ENCODE measurements around the gene ZBTB16.
A peak's percentile ranks its signal among the peaks of the same experiment; 100 is the strongest.

Gene ZBTB16, protein sequence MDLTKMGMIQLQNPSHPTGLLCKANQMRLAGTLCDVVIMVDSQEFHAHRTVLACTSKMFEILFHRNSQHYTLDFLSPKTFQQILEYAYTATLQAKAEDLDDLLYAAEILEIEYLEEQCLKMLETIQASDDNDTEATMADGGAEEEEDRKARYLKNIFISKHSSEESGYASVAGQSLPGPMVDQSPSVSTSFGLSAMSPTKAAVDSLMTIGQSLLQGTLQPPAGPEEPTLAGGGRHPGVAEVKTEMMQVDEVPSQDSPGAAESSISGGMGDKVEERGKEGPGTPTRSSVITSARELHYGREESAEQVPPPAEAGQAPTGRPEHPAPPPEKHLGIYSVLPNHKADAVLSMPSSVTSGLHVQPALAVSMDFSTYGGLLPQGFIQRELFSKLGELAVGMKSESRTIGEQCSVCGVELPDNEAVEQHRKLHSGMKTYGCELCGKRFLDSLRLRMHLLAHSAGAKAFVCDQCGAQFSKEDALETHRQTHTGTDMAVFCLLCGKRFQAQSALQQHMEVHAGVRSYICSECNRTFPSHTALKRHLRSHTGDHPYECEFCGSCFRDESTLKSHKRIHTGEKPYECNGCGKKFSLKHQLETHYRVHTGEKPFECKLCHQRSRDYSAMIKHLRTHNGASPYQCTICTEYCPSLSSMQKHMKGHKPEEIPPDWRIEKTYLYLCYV

DNA sequence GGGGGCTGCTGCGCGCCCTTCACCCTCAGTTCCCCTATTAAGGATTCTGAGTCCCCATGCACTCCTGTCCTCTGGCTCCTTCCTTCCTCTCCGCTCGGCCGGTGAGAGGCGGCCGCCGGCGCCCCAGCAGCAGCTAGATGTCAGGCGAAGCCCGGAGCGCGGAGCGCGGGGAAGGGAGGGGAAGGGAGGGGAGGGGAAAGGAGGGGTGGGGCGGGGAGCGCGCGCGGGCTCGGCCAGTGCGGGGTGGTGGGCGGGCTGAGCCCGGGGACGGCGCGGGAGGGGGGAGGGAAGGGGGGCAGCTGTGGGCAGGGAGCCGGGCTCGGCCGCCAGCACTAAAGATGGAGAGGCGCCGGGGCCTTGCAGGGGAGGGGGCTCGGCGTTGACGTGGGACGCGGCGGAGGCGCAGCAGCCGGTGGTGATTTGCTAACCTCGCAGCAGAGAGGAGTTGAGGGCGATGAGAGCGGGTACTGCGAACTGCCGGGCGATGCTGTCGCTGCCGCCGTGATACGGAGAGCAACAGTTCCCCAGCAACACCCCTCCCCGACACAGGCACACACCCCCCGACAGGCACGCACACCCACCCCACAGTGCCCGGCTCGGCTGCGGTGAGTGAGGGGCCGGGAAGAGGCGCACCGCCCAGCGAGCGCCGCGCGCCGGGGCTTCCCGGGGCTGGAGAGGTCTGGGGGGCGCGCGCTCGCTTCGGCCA, at the start of gene ZBTB16:
ZBTB16 (plus strand) TSS at position 434 of the 706 bp plus-strand sequence. CDS start 3,590 bp downstream, outside the sequence.
- no peak for FAIRE-seq

DNA sequence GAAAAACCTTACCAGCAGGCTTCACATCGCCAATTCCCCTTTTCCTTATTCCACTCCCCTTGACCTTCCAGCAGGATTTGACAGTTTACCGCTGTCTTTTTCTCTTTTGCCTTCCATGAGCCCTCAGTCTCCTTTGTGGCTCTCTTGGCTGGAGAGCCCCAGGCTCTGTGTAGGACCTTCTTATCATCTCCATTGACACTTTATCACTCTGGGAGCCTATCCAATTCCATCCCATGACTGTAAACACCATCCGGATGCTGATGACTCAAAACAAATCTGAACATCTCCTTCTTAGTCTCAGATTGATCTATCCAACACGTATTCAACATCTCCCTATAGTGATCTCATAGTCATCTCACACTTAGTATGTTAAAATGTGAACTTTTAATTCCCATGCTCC, 48.6 kb upstream of the ZBTB16 start:
- FAIRE-seq: no peak

DNA sequence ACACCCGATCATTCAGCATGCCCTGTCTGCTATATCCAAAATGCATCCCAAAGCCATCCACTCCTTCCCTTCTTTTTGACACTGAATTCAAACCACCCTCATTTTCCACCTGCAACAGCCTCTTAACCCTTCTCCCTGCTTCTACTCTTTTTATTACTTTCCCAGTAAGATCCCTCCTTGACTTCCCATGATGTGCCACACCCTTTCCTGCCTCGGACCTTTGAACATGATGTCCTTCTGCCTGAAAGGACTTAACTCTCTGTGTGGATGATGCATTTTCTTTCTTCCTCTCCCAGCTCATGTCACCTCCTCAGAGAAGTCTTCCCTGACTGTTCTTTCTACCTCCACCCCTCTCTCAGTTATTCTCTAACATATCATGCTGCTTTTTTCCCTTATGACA, 48.1 kb upstream of the ZBTB16 start:
- FAIRE-seq: no peak

DNA sequence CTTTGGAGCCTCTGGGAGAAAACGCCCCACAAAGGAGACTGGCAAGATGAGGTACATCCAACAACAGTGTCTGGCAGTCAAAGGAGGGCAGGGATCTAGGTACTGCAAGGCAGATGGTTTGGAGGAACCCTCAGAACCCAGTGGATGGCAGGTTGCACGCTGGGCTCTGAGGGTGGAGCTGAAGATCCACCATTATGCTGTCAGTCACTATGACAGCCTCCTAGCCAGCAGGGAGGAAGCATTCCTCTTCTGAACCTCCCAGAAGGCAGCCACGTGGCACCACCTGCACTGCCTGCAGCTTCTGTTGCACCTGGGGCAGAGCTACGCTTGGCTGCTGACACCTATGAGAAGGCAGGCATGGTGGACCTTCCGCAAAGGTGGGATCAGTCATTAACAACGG, 44.4 kb upstream of the ZBTB16 start:
- no peak for FAIRE-seq

DNA sequence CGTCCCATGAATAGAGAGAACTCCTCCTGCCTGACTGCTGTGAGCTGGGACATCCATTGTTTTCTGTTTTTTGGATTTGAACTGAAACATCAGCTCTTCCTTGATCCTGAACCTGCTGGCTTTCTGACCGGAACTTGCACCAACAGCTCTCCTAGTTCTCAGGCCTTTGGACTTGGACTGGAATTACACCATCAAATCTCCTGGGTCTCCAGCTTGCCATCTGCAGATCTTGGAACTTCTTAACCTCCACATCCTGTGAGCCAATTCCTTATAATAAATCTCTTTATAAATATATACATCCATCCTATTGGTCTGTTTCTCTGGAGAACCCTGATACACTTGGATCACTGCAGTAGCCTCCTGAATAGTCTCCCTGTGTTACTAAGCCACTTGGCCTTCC, 42.5 kb upstream of the ZBTB16 start:
- FAIRE-seq: no peak

DNA sequence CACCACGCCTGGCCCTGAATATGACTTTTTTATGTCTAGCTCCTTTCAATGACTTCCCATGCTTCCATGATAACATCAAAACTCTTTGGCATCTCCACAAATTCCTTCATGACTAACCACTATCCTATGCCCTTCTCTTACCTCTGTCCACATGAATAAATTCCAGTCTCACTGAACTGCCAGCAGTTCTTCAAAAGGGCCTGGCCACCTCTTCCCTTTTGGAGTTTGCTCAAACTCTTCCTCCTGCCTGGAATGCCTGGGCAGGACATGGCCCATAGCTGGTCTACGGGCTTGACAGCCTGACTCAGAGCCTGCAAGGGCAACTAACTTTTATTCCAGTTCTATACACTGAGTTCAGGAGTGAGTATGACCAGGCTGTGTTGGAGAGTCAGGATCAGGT, 41.8 kb upstream of the ZBTB16 start:
- no peak for FAIRE-seq

DNA sequence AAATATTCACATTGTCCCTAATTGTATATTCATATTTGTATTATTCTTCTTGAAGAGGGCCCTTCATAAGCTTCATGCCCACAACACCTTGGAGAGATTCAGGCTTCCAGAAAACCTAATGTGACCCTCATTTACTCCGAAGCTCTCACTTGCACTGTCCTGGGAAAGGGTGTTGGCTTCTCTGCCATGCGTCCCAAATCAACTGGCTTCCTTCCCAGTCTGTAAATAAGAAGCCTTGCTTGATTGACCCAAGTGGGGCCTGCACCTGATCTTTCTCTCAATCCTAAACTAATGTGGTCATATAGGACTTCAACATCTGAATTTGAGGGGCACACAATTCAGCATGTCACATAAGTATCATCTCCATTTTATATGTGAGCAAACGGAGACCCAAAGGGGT, 40.5 kb upstream of the ZBTB16 start:
- FAIRE-seq: no peak

DNA sequence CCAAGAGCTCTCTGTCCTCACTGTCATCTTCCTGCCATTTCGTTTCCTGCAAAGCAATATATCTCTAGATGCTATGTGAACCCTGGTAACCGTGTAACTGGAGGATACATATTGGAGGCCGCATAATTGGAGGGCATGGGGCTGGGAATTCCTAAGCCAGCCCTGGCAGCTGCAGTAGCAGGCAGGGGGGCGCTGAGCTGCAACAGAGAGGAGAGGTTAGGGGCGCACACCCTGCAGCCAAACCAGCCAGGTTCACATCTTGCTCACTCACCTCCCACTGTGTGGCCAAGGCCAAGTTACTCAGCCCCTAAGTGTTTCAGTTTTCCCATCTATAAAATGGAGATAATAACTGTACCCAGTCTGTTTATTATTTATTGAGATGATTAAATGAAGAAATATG, 39.9 kb upstream of the ZBTB16 start:
- no peak for FAIRE-seq

DNA sequence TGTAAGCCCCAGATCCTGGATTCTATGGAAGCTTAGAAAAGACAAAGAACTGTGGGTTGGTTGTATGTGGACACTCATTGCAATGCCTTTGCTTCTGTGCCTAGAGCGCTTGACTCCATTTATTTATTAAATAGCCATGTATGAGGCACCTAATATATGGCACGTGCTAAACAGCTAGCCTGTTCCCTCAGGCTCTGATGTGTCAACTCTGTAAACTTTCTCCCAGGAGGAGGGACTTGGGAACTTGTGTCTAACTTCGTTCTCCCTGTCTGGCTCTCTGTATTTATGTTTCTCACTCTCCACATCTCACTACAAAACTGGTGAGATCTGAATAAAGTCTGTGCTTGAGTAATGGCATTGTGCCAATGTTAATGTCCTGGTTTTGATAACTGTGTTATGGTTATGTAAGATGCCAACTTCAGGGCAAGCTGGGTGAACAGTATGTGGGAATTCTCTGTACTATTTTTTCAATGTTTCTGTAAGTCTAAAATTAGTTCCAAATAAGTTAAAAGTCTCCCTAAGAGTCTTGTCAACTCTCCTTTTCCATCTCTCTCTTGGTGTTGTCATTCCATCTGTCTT, 34.1 kb upstream of the ZBTB16 start:
- no peak for FAIRE-seq

DNA sequence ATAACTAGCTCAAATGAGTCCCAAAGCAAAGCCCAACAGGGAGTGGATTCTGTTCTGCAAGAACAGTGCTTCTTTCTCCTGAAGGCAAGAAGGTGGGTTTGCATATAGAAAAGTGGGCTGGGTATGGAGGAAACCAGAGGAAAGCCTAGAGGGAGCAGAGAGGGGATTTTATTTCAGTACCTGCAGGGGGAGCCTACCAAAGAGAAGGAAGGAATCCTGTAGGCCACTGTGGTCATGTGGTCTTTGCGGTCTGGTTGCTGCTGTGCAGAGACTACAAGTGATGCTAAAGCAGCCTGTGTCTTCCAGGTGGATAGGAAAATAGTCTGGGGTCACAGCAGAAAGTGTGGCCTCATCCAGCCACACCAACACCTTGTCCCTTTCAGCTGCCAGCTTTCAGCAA, 33.2 kb upstream of the ZBTB16 start:
- FAIRE-seq: no peak

DNA sequence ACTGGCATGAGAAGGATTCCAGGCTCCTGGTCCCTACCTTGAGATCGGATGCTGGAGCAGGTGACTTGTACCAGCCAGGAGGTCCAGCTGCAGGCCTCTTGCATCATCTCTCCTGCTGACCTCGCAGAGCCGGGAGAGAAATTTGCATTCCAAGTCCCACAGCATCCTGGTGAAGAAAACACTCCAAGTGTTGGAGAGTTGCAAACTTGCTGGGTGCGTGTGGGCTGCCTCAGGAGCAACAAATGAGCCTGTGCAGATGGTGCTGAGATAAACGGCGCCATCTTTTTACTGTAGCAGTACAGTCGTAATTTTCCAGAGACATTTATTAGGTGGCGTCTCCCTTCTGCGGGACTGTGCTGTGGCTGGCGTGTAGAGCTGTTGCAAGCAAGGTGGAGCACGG, 32.1 kb upstream of the ZBTB16 start:
- no peak for FAIRE-seq

DNA sequence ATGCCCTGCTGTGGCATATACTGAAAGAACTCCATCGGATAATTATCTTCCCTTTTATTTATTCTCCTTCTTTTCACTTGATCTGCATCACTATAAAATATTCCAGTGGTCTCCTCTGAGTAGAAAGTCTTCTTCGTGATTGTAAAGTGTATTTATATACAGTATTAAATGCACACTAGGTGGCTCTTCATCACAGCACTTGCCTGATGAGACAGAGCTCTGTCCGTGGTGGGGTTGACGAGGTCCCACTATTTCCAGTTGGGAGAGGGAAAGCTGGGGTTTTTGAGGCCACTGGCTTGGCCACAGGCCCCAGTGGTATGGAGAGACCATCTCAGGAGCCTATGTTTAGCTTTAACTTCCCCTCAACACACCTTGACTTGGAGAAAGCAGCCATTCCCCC, 31.6 kb upstream of the ZBTB16 start:
- no peak for FAIRE-seq

DNA sequence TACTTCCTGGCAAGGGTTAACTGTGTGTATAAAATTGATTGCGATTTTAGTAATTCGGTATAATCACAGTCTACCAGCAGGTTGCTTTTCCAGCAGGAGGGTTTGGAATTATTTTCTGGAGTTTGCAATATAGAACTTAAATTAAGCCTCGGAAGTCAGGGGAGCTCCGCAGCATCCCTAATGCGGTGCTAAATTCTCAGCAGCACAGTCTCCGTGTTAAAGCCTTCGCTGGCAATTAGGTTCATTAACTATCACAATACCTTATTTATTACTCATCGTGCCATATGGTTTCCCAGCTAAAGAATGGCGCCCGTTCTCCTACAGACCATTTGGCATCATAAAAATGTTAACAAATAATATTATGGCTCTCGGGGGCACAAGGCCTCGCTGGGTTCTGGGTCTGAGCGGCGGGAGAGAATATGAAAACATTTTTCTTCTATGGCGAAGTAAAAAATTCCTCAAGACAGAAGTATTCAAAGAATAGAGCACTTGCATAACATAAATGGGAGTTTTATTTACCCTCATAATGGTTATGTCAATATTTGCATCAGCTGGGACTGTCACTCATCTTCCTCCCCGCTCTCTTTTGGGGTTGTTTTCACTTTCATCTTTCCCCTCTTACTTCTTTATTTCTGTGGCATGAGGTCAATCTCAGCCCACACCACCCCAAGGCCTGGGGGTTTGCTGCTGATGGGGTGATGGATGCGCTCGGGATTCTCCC, 28.1 kb upstream of the ZBTB16 start:
- FAIRE-seq: no peak

DNA sequence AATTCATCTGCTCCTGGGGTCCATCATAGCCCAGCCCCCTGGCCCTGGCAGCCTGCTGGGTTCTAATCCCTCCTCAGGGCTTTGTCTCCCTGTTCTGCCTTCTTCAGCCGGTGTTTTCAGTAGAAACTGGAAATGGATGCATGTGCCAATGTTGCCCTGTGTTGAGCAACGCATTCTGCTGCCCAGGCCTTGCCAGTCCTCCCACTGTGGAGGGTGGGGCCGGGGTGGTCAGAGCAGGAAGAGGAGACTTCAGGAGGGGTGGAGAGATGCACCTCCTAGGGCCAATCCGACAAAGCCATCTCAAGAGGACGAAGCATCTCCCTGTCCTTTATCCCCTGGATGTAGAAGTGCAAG, 27.6 kb upstream of the ZBTB16 start:
- FAIRE-seq: no peak

DNA sequence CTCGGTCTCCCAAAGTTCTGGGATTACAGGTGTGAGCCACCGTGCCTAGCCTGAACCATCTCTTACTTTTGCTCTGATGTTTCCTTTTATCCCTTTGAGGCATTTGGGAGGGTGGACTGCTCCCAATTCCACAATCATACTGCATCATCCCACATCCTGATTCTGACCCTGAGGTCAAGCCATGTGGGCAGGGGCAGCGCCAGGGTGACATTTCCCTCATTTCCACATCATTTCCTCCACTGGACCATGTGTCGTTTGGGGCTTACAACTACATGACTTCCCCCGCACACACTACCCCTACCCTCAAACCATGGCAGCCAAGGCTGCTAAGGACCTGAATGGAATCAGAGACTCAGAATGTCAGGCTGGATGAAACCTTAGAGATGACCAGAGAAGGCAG, 26.4 kb upstream of the ZBTB16 start:
- FAIRE-seq: no peak

DNA sequence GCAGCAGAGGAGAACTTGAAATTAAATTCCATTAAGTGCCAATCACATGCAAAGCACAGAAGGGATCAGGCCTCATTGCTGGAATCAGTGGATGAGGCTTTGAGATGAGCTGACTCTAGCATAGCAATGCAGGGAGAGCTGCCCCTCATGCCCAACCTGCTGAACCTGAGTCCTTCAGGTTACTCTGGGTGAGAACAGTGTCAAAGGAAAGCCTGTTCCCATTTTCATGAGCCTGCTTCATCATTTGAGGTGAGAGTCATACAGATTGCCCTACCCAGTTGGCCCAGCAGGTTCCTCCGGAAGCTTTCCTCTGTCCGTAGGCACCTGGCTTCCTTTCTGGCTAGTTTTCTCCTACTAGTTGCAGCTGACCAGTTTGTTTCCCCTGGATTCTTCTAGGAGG, 25.9 kb upstream of the ZBTB16 start:
- FAIRE-seq: no peak

DNA sequence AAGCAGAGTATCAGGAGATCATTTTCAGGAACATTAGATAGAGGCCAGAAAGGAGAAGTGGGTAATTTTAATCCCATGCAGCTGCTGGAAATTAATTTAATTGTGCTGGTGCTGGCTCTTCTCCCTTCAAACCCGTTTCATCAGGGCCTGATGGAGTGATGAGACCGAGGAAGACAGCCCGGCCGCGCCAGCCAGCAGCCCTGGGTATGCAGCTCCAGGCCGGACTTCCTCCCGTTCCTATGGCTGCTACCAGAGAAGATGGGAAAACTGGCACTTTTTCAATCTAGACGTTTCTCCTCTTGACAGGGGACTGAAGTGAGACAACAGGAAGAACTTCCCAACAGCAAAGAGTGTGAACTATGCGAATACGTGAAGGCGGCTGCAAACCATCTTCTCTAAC, 24.6 kb upstream of the ZBTB16 start:
- FAIRE-seq: no peak

DNA sequence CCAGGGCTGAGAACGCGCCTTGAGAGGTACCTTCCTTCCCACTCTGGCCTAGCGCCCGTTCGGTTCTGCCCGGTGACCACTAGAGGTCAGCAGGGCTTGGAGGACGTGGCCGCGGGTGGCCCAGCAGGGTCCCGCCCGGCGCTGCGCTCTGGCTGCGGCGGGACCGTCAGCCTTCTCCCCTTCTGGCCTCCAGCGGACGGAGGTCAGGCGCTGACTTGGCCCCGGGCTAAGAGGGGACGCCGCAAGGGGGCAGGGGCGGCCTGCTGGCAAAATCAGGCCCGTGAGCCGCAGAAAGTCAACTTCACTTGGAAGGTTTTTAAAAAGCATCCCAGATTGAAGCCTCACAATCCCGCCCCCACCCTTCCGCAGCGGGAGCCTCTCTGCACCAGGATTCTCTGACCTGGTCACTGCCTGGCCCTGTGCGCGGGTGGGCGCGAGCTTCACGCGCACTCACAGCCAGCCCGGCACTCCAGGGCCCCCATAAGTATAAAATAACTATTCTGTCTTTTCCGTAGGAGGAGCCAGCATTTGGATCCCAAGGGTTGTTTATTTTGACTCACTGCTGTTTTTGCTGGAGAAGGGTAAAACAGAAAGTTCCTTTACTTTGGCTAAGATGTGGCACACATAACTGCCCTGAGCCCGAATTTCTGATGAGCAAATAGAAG, 23.2 kb upstream of the ZBTB16 start:
- FAIRE-seq: no peak

DNA sequence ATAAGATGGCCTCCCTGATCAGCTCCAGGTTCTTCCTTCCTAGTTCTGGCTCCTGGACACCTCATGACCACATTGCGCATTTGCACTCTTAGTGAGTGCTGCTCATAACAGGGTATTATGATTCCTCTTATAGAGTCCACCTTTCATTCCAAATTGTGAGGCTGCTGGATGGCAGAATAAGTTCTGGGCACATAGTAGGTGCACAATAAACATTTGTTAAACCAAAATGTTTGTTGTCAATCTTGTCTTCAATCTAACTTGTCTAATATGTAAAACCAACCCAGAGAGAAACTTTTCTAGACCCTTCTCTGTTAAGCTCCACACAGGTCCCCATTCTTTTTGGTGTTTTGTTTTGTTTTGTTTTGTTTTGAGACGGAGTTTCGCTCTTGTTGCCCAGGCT, 22.6 kb upstream of the ZBTB16 start:
- FAIRE-seq: no peak

DNA sequence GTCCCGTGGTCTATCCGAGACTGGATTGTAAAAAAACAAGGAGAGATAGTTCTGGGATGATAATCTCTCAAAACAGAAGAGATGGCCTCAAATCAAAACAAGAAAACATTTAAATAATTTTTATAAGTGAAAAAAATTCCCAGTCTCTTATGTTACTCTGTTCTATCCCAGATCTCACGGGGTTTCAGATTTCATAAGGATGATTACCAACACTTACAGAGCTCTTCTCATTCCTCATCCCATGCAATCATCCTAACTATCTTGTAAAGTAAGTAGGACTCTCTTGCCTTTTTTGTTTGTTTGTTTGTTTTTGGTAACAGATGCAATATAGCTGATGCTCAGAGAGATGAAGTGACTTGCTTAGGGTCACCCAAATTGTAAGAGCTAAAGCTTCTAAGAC, 20.0 kb upstream of the ZBTB16 start:
- no peak for FAIRE-seq

DNA sequence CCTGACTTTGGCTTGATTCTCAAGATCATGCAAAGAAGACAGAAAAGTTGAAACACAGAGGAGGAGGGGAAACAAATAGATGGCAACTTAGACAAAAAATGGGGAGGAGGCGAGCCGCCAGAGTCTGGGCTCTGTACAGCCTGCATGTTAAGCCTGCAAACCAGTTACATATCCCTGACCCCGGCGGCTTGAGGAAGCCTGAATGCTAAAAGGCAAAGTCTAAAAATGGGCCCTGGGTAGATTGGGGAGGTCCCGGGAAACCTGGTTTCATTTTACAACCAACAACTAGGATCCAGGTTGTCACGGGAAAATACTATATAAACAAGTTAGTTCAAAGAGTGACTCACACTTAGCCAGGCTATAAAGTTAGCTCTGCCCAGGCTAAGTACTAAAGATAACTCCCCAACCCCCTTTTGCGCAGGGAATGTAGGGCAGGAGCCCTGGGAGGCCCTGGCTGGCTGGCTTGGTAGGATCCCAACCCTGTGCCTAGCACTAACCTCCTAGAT, 18.8 kb upstream of the ZBTB16 start:
- peak; percentile 70 for FAIRE-seq

DNA sequence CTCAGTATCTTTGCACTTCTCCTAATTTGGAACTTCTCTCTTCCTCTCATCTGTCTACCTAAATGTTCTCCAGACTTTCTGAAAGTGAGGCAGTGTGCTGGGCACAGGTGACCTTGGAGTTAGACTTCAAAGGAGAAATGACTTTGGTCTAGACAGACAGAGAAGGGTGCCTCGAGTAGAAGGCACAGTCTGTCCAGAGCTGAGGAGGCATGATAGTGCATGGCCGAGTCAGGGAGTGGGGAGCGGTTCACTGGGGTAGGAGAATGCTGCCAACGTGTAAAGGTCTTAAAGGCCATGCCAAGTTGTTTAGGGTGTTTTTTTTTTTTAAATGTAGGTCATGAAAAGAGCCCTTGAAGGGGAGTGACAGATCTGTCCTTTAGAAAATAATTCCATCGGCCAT, 17.3 kb upstream of the ZBTB16 start:
- no peak for FAIRE-seq
